ENCODE measurements around the gene ANKRD2. TPM values are rescaled to one million over a fixed set of nuclear protein-coding genes. Genes with fewer than 3 reads are reported as not detected.

The ANKRD2 gene
- total and polyA plus RNA-seq, 2 donors (not counting 3 experiments of a cell fraction or from before 2014, with no cell fraction given), result 1.6 to 1.8 TPM

DNA sequence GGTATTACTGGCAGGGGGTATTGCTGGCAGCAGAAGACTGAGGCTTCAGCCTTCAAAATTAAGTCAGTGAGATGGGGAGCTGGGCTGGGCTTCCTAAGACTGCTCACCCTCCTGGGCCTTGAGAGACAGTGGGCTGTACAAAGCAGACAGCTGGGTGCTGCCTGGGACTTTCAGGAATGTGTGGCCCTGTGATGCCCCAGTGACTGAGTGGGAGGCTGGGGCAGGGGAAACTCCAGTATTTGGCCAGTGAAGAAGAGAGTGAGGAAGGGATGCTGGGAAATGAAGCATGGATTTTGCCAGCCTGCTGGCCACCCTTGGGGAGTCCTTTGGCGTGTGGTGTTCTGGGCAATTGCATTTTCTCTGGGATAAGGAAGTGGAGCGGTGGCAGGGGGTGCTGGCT, 442 bp downstream of the ANKRD2 start:
- H3K9me1 ChIP-seq (replicated peaks; ENCODE audit: control insufficient read depth, extremely low read depth, insufficient read depth, low read length), result no peaks in the 10 kb centered on the region
- no peak overlapping the region for H3K9ac ChIP-seq (replicated peaks; ENCODE audit: extremely low read depth, insufficient read depth, low read length)
- H3K36me3 ChIP-seq (ENCODE audit: control insufficient read depth in 2 of 2, extremely low read depth in 1 of 2, insufficient read depth in 2 of 2, low read length in 2 of 2), result peaks cover under 1 to 35% of the 10 kb centered on the region in 2 experiments
- no TSS peak for BruUV-seq (replicated peaks)
- POLR2A ChIA-PET, result interaction anchor here (1.0 kb wide), 1 partner anchor 39 kb away, joined by 3 read pairs; no protein-coding TSS in a partner anchor
- H3K4me1 ChIP-seq (ENCODE audit: control insufficient read depth, extremely low read depth, insufficient read depth, low read length), result peaks cover 14% of the 10 kb centered on the region
- TF ChIP-seq POLR2AphosphoS5 (IDR thresholded peaks at IDR 0.05; ENCODE audit: insufficient read depth, low read depth, low read length), result no peak
- TF ChIP-seq EZH2 (IDR thresholded peaks at IDR 0.05; ENCODE audit: borderline replicate concordance, low read depth, low read length, severe bottlenecking), result no peak
- TF ChIP-seq GATA2 (IDR thresholded peaks at IDR 0.05; ENCODE audit: insufficient read depth, insufficient read length, low read depth, low read length), result no peak
- TF ChIP-seq MYC (IDR thresholded peaks at IDR 0.05; ENCODE audit: low read depth, low read length), result no peak
- no peak for TF ChIP-seq FOS (IDR thresholded peaks at IDR 0.05; ENCODE audit: borderline replicate concordance, insufficient read depth, low read length)
- TF ChIP-seq JUN (IDR thresholded peaks at IDR 0.05; ENCODE audit: borderline replicate concordance, insufficient read depth, insufficient read length, low read depth), result no peak
- TF ChIP-seq, protein P1, sequence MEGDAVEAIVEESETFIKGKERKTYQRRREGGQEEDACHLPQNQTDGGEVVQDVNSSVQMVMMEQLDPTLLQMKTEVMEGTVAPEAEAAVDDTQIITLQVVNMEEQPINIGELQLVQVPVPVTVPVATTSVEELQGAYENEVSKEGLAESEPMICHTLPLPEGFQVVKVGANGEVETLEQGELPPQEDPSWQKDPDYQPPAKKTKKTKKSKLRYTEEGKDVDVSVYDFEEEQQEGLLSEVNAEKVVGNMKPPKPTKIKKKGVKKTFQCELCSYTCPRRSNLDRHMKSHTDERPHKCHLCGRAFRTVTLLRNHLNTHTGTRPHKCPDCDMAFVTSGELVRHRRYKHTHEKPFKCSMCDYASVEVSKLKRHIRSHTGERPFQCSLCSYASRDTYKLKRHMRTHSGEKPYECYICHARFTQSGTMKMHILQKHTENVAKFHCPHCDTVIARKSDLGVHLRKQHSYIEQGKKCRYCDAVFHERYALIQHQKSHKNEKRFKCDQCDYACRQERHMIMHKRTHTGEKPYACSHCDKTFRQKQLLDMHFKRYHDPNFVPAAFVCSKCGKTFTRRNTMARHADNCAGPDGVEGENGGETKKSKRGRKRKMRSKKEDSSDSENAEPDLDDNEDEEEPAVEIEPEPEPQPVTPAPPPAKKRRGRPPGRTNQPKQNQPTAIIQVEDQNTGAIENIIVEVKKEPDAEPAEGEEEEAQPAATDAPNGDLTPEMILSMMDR (IDR thresholded peaks at IDR 0.05; ENCODE audit: extremely low read depth in 1 of 2, insufficient read depth in 1 of 2, low read depth in 1 of 2, low read length in 2 of 2), result no peak
- no peak for TF ChIP-seq POLR2A (IDR thresholded peaks at IDR 0.05; ENCODE audit: low read depth, low read length)
- TF ChIP-seq, protein P2, sequence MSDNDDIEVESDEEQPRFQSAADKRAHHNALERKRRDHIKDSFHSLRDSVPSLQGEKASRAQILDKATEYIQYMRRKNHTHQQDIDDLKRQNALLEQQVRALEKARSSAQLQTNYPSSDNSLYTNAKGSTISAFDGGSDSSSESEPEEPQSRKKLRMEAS (IDR thresholded peaks at IDR 0.05; ENCODE audit: insufficient read depth, insufficient read length), result no peak
- intact Hi-C loops (cut with micrococcal nuclease), result loop anchor here (2.0 kb wide), 1 partner anchor 158 kb away; no protein-coding TSS in a partner anchor
- CTCF ChIA-PET, result interaction anchor here (0.9 to 8.2 kb wide), 19 partner anchors 11 to 111 kb away, joined by 3 to 304 read pairs (median 7); partner anchors contain the start of genes C10orf62, HOGA1 and MORN4
- H3K27ac ChIP-seq (ENCODE audit: insufficient read depth, low read depth, low read length), result no peak overlapping the region
- no peaks in the 10 kb centered on the region for H3K9me3 ChIP-seq (replicated peaks; ENCODE audit: control insufficient read depth, insufficient read depth, low read length)
- H4K20me1 ChIP-seq (replicated peaks; ENCODE audit: control insufficient read depth, extremely low read depth, insufficient read depth, low read length), result no peaks in the 10 kb centered on the region
- H3K4me2 ChIP-seq (ENCODE audit: insufficient read depth, low read length), result no peak overlapping the region
- no peaks in the 10 kb centered on the region for H3K27me3 ChIP-seq (ENCODE audit: control insufficient read depth in 2 of 2, insufficient read depth in 2 of 2, low read length in 2 of 2)
- H2AFZ ChIP-seq (ENCODE audit: low read depth, low read length), result no peak overlapping the region
- FAIRE-seq (no peak), DNase-seq (ENCODE audit: low read depth, low spot score) (no peak)
- no peaks in the 10 kb centered on the region for H3K79me2 ChIP-seq (ENCODE audit: control insufficient read depth, insufficient read depth, low read length)
- dilution Hi-C loops (cut with MboI; ENCODE audit: extremely low pct_ligation_motif_present, low sequenced_read_pairs), result no loop called here
- no peak overlapping the region for H3K4me3 ChIP-seq (replicated peaks in 1 of 3; ENCODE audit: insufficient read depth in 1 of 3, low read depth in 1 of 3, low read length in 3 of 3)

Measured in endothelial cell of umbilical vein (primary cell).